ENCODE data around the gene KCNJ6.

DNA sequence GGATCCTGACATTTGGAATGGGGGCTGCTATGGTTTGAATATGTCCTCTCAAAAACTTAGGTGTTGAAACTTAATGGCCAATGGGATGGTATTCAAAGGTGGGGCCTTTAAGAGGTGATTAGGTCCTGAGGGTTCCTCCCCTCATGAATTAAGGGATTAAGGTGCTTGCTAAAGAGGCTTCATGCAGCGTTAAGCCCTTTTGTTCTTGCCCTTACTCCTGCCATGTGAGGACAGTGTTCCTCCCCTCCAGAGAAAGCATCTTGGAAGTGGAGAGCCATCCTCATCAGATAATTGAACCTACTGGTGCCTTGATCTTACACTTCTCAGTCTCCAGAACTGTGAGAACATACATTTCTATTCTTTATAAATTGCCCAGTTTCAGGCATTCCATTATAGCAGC, 146.6 kb downstream of the KCNJ6 start:
- TF ChIP-seq, protein P1, sequence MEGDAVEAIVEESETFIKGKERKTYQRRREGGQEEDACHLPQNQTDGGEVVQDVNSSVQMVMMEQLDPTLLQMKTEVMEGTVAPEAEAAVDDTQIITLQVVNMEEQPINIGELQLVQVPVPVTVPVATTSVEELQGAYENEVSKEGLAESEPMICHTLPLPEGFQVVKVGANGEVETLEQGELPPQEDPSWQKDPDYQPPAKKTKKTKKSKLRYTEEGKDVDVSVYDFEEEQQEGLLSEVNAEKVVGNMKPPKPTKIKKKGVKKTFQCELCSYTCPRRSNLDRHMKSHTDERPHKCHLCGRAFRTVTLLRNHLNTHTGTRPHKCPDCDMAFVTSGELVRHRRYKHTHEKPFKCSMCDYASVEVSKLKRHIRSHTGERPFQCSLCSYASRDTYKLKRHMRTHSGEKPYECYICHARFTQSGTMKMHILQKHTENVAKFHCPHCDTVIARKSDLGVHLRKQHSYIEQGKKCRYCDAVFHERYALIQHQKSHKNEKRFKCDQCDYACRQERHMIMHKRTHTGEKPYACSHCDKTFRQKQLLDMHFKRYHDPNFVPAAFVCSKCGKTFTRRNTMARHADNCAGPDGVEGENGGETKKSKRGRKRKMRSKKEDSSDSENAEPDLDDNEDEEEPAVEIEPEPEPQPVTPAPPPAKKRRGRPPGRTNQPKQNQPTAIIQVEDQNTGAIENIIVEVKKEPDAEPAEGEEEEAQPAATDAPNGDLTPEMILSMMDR (IDR thresholded peaks at IDR 0.05; ENCODE audit: insufficient read depth, low read length, poor library complexity, severe bottlenecking): no peak
- TF ChIP-seq EZH2phosphoT487 (conservative IDR thresholded peaks at IDR 0.05; ENCODE audit: low read length): no peak

Data from SU-DHL-6 (cell line).